CD4-positive, alpha-beta T cell (primary cell): Measurements from ENCODE around the gene ZBTB20. TPM values are rescaled to one million over a fixed set of nuclear protein-coding genes. Genes with fewer than 3 reads are reported as not detected.

Experiments
- ATAC-seq: fragments of 200-7000 bp; cut with Tn5 transposase; one replicate; pipeline ENCODE4 v1.10.0; 2022; ENCODE audit warnings: mild to moderate bottlenecking; ENCODE audit not compliant: poor library complexity
- CTCF ChIA-PET: fragments of 350-600 bp; sonication (Branson Sonifier 250); formaldehyde crosslinking; loops from one replicate; lab custom pipeline; 2021; ENCODE audit warnings: antibody characterized with exemption, inconsistent platforms; lab: Charles Lee
- POLR2A ChIA-PET: fragments of 350-600 bp; sonication (Branson Sonifier 250); formaldehyde crosslinking; loops from one replicate; lab custom pipeline; 2021; ENCODE audit warnings: antibody characterized with exemption, inconsistent platforms; lab: Charles Lee
- DNase-seq, 14 experiments: peaks; one replicate each; pipeline ENCODE4 v3.0.0-alpha.2; 2013 to 2020; ENCODE audit warnings: mixed read lengths in 2 of 14
- H3K27ac ChIP-seq, 2 donors: one replicate each; pipeline versions ENCODE4 v1.5.1 to v1.7.0; 2013; ENCODE audit warnings: low read length in 2 of 2, low read depth in 1 of 2, mild to moderate bottlenecking in 1 of 2
- H3K27me3 ChIP-seq, 2 experiments: 1 replicate in 1 of 2; 2 replicates in 1 of 2; pipeline versions ENCODE4 v1.6.1 to v1.7.0; 2013; ENCODE audit warnings: low read length in 2 of 2, control low read depth in 1 of 2, mild to moderate bottlenecking in 1 of 2, moderate library complexity in 1 of 2; ENCODE audit not compliant: insufficient read depth in 2 of 2, control insufficient read depth in 1 of 2
- H3K36me3 ChIP-seq: one replicate; pipeline ENCODE4 v1.6.1; 2013; ENCODE audit warnings: low read length, control low read depth; ENCODE audit not compliant: insufficient read depth
- H3K4me1 ChIP-seq: one replicate; pipeline ENCODE4 v1.6.1; 2013; ENCODE audit warnings: low read length, control low read depth; ENCODE audit not compliant: insufficient read depth
- H3K4me3 ChIP-seq: one replicate; pipeline ENCODE4 v1.5.1; 2013; ENCODE audit warnings: mild to moderate bottlenecking, low read length, moderate library complexity
- H3K9me3 ChIP-seq, 2 experiments: 1 replicate in 1 of 2; 2 replicates in 1 of 2; pipeline versions ENCODE4 v1.6.1 to v1.7.0; 2013; ENCODE audit warnings: low read length in 2 of 2, mild to moderate bottlenecking in 2 of 2, control low read depth in 1 of 2, moderate library complexity in 1 of 2; ENCODE audit not compliant: control insufficient read depth in 1 of 2, insufficient read depth in 1 of 2
- H3K27ac Mint-ChIP-seq: one replicate; pipeline ENCODE4 v1.8.0; 2020; ENCODE audit warnings: mixed read lengths
- H3K27me3 Mint-ChIP-seq: one replicate; pipeline ENCODE4 v1.8.0; 2021; ENCODE audit warnings: mixed read lengths
- H3K36me3 Mint-ChIP-seq: one replicate; pipeline ENCODE4 v1.8.0; 2021; ENCODE audit warnings: low read depth, mixed read lengths
- H3K4me1 Mint-ChIP-seq: one replicate; pipeline ENCODE4 v1.8.0; 2021; ENCODE audit warnings: low read depth, mixed read lengths
- H3K4me3 Mint-ChIP-seq: one replicate; pipeline ENCODE4 v1.8.0; 2020; ENCODE audit warnings: mild to moderate bottlenecking, mixed read lengths
- H3K9me3 Mint-ChIP-seq: one replicate; pipeline ENCODE4 v1.8.0; 2020; ENCODE audit warnings: mixed read lengths
- CTCF ChIP-seq: fragments of 200-600 bp; IDR thresholded peaks from one replicate; pipeline ENCODE4 v1.8.0; 2022; ENCODE audit warnings: antibody characterized with exemption, mild to moderate bottlenecking
- intact Hi-C, 2 experiments: fragments of 100-400 bp; cut with DNase I in 1 of 2; cut with micrococcal nuclease in 1 of 2; formaldehyde crosslinking; loops; one replicate each; pipeline versions ENCODE4 v1.15.1 to v1.9.0; 2023 to 2025; cut with DNase I, micrococcal nuclease
- total RNA-seq, 174 experiments: library from RNA in 2 of 174; stranded (reverse) in 2 of 174; gene quantifications; one replicate each; pipeline ENCODE4 v1.2.3 and lab custom pipeline; 2021 to 2026

Gene ZBTB20
- total RNA-seq, 2 experiments from 2014 or later, result 41.6 to 47.4 TPM

- peaks cover 22% of the 10 kb centered on the region for H3K4me1 Mint-ChIP-seq
- no peaks in the 10 kb centered on the region for H3K4me1 ChIP-seq
- ATAC-seq, result no peak
- ChIA-PET CTCF (no interaction called here), POLR2A (no interaction called here)
- no peaks in the 10 kb centered on the region for H3K36me3 ChIP-seq
- H3K4me3 Mint-ChIP-seq, result no peak overlapping the region
- intact Hi-C loops, result no loop called here
- no peaks in the 10 kb centered on the region for H3K27me3 ChIP-seq
- no peak overlapping the region for H3K27ac ChIP-seq
- H3K4me3 ChIP-seq, result no peak overlapping the region
- no peaks in the 10 kb centered on the region for H3K27me3 Mint-ChIP-seq
- no peak for TF ChIP-seq CTCF
- H3K27ac Mint-ChIP-seq, result no peak overlapping the region
- no peak for DNase-seq
- no peaks in the 10 kb centered on the region for H3K9me3 ChIP-seq
- H3K36me3 Mint-ChIP-seq, result peaks cover 29% of the 10 kb centered on the region
- no peaks in the 10 kb centered on the region for H3K9me3 Mint-ChIP-seq
Measured at GRCh38 chr3:114649331-114649730, 497.8 kb downstream of the ZBTB20 start.

GRCh38 chr3:114646526-114646925 is 500.6 kb downstream of the ZBTB20 start:
- H3K36me3 ChIP-seq, result no peaks in the 10 kb centered on the region
- Mint-ChIP-seq H3K27ac (no peak overlapping the region), H3K27me3 (no peaks in the 10 kb centered on the region), H3K36me3 (peaks cover 50% of the 10 kb centered on the region), H3K9me3 (no peaks in the 10 kb centered on the region), H3K4me1 (peaks cover 16% of the 10 kb centered on the region), H3K4me3 (no peak overlapping the region)
- no peaks in the 10 kb centered on the region for H3K9me3 ChIP-seq
- ATAC-seq, result no peak
- H3K4me3 ChIP-seq, result no peak overlapping the region
- H3K4me1 ChIP-seq, result no peaks in the 10 kb centered on the region
- CTCF ChIA-PET, result no interaction called here
- no peak for DNase-seq
- TF ChIP-seq CTCF, result no peak
- POLR2A ChIA-PET, result no interaction called here
- no peaks in the 10 kb centered on the region for H3K27me3 ChIP-seq
- intact Hi-C loops, result no loop called here
- no peak overlapping the region for H3K27ac ChIP-seq

- Histone ChIP-seq H3K4me1 (no peaks in the 10 kb centered on the region), H3K36me3 (no peaks in the 10 kb centered on the region), H3K9me3 (no peaks in the 10 kb centered on the region), H3K4me3 (no peak overlapping the region), H3K27me3 (no peaks in the 10 kb centered on the region), H3K27ac (no peak overlapping the region)
- no peak overlapping the region for H3K27ac Mint-ChIP-seq
- peaks cover 48% of the 10 kb centered on the region for H3K36me3 Mint-ChIP-seq
- no peak overlapping the region for H3K4me3 Mint-ChIP-seq
- intact Hi-C loops, result no loop called here
- ATAC-seq, result no peak
- TF ChIP-seq CTCF, result no peak
- H3K27me3 Mint-ChIP-seq, result no peaks in the 10 kb centered on the region
- POLR2A ChIA-PET, result no interaction called here
- no peaks in the 10 kb centered on the region for H3K9me3 Mint-ChIP-seq
- CTCF ChIA-PET, result no interaction called here
- no peak for DNase-seq
- peaks cover 8% of the 10 kb centered on the region for H3K4me1 Mint-ChIP-seq
Measured at GRCh38 chr3:114645392-114645791, 501.7 kb downstream of the ZBTB20 start.
